Mucosa of stomach (tissue), 1 donor: ENCODE results near the gene C19orf44.

ENCODE experiments used
- H3K27me3 ChIP-seq: one replicate; pipeline ENCODE4 v1.7.0; 2013; ENCODE audit warnings: mild to moderate bottlenecking, low read length; ENCODE audit not compliant: control insufficient read depth, insufficient read depth
- H3K36me3 ChIP-seq: one replicate; pipeline ENCODE4 v1.7.0; 2013; ENCODE audit warnings: low read length; ENCODE audit not compliant: control insufficient read depth, insufficient read depth
- H3K4me1 ChIP-seq: one replicate; pipeline ENCODE4 v1.7.0; 2013; ENCODE audit warnings: mild to moderate bottlenecking, low read length; ENCODE audit not compliant: control insufficient read depth, insufficient read depth
- H3K4me3 ChIP-seq: one replicate; pipeline ENCODE4 v1.7.0; 2013; ENCODE audit warnings: low read length
- H3K9ac ChIP-seq: one replicate; pipeline ENCODE4 v1.7.0; 2013; ENCODE audit warnings: mild to moderate bottlenecking, low read length, moderate library complexity
- H3K9me3 ChIP-seq: one replicate; pipeline ENCODE4 v1.7.0; 2013; ENCODE audit warnings: mild to moderate bottlenecking, low read length, moderate library complexity; ENCODE audit not compliant: control insufficient read depth
- donor health status: Pancreatic carcinoma.

C19orf44 gene

DNA sequence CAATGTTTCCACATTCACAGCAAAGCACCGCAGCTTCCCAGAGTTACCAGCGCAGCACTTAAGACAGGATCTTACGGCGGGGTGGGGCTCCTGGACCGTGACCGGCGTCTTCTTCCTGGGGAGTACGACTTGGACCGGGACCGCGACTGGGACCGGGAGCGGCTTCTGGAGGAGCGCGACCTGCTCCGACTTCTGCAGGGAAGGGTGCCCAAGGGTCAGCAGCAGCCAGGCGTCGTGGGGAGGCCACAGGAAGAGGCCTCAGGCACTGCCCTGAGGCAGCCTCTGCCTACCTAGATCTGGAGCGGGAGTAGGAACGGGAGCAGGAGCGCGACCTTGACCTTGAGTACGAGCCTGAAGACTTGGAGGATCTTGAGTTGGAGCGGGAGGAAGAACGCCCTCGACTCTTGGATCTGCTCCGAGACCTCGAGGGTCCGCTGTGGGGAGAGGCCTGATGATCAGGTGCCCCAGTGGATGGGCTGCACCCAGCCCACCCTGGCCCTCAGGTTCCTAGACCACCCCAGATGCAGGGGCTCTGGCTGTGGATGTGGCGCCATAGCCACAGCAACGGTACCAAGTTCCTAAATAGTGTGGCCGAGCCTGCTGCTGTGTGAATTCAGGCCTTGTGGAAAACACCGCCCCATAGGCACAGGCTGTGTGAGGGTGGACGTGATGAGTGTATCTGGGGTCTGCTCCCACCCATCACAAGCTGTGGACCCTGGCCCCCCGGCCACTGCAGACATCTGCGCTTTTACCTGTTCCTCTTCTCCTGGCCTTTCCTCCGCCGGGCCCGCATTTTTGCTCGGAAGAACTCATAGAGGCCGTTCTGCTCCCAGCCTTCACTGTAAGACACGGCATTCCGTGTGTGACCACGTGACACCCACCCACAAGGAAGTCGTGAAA is 24.1 kb downstream of the C19orf44 start:
- H3K27me3 ChIP-seq, result no peaks in the 10 kb centered on the region
- H3K9me3 ChIP-seq, result no peaks in the 10 kb centered on the region
- no peak overlapping the region for H3K9ac ChIP-seq
- H3K36me3 ChIP-seq, result peaks cover 25% of the 10 kb centered on the region
- H3K4me3 ChIP-seq, result no peak overlapping the region
- H3K4me1 ChIP-seq, result no peaks in the 10 kb centered on the region

DNA sequence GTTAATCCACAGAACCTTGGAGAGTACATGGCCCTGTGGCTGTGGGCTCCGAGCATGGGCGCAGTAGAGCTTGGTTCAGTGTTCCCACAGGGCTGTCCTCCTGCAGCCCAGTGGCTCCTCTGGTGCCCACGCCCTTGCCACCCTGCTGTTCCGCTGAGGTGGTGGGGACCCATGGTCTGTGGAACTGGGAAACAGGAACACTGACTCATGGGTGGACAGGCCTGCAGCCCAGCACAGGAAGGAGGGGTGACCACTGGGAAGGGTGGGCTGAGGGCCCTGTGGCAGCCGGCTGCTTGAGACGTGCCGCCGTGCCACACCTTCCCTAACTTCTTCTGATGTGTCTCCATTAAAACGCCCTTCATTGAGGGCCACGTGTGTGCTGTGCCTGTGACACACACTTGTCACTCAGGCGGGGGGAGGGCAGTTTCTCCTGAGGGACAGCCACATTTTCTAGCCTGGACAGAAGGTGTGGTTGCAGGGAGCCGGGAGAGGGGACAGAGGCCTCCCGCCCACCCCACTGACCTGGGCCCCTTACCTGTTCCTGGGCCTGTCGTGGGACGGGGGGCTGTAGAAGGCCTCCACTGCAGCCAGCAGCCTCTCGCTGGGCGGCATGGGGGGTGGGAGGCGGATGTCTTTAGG is 24.9 kb downstream of the C19orf44 start:
- Histone ChIP-seq H3K4me1 (no peaks in the 10 kb centered on the region), H3K4me3 (no peak overlapping the region), H3K9ac (no peak overlapping the region), H3K9me3 (no peaks in the 10 kb centered on the region), H3K36me3 (peaks cover 25% of the 10 kb centered on the region), H3K27me3 (no peaks in the 10 kb centered on the region)

DNA sequence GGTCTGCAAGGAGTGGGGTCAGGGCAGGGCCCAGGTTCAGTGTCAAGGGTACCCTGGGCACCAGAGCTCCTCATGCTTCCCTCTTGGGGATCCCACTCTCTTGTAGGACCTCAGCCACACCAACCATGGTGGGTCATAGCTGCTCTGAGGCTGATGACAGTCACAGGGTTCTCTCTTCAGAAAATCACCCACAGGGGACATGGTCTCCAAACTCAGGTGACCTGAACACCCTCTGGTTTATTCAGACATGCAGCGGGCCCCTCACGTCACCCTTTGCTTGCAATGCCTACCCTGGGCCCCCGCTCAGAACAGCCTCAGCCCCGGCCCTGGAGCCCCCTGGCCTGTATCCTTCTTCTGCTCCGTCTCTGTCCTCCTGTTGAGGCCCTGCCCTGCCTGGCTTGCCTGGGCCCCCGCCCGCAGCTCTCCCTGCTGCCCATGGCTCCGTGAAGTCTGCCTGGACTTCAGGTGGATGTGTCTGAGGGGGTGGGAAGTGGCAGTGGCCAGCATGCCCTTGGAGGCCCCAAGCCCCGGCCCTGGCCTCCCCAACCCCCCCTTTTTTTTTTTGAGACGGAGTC is 25.6 kb downstream of the C19orf44 start:
- Histone ChIP-seq H3K36me3 (peaks cover 25% of the 10 kb centered on the region), H3K9me3 (no peaks in the 10 kb centered on the region)

DNA sequence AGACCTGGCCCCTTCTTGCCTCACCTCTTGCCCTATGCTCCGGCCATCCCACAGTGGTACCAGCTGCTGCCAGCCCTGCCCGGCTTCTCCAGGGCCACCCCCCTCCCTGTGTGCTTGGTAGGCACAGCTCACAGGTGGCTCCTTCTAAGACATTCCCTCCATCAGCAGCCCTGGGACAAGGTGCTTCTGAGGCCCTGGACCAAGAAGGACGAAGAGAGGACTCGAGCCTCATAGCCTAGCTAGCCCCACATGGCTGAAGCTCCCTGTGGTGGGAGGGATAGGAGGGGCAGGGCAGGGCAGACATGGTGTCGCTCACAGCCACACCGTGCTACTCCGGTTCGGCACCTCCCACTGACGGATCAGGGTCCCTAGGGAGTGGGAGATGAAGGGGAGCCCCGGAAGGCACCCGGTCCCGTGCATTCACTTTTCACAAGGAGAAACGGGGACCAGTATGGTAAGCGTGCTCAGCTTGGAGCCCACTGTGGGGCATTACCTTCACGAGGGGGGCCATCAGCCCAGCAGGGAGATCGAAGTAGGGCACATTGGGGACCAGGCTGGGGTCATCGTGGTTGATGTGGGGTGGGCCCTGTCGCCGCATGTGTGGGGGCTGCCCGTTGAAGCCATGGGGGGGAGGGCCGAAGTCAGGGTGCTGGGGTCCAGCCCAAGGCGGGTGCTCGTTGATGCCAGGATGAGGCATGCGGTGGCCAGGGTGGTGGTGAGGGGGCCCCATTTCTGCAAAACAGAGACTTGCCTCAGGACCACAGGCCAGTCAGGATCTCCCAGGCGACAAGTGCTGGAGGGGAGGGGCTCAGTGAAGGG is 26.6 kb downstream of the C19orf44 start:
- no peaks in the 10 kb centered on the region for H3K9me3 ChIP-seq
- no peak overlapping the region for H3K9ac ChIP-seq
- no peak overlapping the region for H3K4me3 ChIP-seq
- peaks cover 28% of the 10 kb centered on the region for H3K36me3 ChIP-seq
- no peaks in the 10 kb centered on the region for H3K27me3 ChIP-seq
- no peaks in the 10 kb centered on the region for H3K4me1 ChIP-seq

More for the DNA sequence above, 25.6 kb downstream of the C19orf44 start:
- no peak overlapping the region for H3K4me3 ChIP-seq
- no peaks in the 10 kb centered on the region for H3K27me3 ChIP-seq
- H3K4me1 ChIP-seq, result no peaks in the 10 kb centered on the region
- no peak overlapping the region for H3K9ac ChIP-seq

DNA sequence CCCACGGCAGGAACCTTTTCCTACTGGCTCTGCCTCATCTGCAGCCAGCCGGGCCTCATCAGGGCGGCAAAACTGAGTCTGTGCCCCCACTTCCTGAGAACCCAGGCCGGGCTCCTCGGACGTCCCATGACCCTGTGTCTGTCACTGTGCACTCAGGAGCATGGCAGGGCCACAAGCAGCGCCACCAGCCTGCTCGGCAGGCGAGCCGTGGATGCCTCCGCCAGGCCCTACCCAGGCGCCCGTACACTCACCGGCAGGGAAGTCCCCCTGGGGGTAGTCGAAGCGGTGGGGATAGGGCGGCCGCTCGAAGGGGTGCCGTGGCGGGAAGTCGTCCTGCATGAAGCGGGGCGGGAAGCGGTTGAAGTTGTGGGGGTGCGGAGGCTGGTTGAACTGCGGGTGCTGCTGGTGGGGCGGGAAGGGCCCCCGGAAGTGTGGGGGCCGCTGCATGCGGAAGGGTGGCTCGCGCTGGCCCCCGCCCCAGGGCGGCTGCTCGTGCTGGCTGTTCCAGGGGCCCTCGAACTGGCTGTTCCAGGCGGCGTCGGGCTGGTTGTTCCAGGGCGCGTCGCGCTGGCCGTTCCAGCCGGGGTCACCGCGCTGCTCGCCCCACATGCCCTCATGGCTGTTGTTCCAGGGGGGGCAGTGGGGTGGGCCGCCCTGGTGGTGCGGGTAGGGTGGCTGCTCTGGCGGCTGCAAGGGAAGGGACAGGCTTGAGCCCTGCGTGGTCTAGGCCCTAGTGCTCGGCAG is 29.0 kb downstream of the C19orf44 start:
- Histone ChIP-seq H3K4me1 (no peaks in the 10 kb centered on the region), H3K9me3 (no peaks in the 10 kb centered on the region), H3K27me3 (no peaks in the 10 kb centered on the region), H3K9ac (no peak overlapping the region), H3K36me3 (peaks cover 37% of the 10 kb centered on the region), H3K4me3 (no peak overlapping the region)

DNA sequence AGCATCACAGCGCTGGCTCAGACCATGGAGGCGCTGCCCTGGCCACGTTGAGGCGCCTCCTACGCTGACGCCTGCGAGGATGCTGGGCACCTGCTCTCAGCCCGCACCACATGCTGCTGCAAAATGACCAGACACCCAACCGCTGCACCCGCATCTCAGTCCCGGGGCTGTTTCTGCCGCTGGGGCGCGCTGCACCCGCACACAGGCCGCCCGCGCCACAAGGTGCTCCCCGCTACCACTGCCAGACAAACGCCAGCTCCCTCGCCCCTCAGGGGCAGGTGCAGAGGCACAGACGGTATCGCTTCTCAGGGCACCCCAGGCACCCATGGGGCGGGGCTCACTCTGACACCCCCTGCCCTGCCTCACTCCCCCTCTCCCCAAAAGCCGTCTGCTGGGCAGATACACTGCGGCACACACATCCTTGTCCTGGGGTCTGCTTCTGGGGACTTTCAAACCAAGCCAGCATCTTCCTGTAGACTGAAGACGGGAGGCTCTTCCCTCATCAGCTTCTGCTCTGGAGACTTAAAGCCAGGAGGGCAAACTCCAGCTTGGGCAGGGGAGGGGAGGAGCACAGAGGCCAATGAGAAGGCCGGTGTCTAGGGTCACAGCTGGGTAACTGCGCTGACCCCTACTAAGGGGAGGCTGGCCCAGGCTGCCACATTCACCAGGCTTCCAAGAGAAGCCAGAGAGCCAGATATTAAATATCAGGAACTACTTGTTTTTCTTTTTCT is 29.7 kb downstream of the C19orf44 start:
- Histone ChIP-seq H3K9me3 (no peaks in the 10 kb centered on the region), H3K27me3 (no peaks in the 10 kb centered on the region), H3K4me1 (no peaks in the 10 kb centered on the region), H3K9ac (no peak overlapping the region), H3K36me3 (peaks cover 39% of the 10 kb centered on the region), H3K4me3 (no peak overlapping the region)

DNA sequence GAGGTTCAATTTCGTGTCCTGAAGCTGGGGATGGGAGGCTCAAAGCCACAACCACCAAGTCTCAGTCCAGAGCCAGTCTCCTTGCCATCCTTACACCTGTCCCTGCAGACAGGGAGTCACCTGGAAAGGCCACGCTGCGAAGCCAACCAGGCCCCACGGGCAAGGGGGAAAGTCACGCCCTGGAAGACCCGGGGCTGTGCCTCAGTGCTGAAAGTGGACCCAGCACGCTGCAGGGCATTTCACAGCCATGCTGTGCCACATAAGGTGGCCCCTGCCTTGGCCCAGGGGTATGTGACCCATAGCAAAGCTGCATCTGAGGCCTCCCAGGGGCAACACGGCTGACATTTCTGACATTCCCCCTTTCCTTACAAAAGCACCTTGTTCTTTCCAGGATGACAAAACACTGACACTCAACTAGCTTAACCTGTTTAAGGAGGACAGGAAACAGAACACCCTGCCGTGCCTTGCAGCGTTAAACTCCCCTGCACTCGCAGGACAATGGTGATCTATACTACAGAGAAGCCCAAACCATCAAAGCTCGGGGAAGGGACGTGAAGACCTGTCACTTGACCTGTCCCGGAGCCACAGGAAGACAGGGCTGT is 31.2 kb downstream of the C19orf44 start:
- no peak overlapping the region for H3K4me3 ChIP-seq
- peaks cover 38% of the 10 kb centered on the region for H3K36me3 ChIP-seq
- H3K4me1 ChIP-seq, result no peaks in the 10 kb centered on the region
- no peaks in the 10 kb centered on the region for H3K9me3 ChIP-seq
- H3K9ac ChIP-seq, result no peak overlapping the region
- no peaks in the 10 kb centered on the region for H3K27me3 ChIP-seq

DNA sequence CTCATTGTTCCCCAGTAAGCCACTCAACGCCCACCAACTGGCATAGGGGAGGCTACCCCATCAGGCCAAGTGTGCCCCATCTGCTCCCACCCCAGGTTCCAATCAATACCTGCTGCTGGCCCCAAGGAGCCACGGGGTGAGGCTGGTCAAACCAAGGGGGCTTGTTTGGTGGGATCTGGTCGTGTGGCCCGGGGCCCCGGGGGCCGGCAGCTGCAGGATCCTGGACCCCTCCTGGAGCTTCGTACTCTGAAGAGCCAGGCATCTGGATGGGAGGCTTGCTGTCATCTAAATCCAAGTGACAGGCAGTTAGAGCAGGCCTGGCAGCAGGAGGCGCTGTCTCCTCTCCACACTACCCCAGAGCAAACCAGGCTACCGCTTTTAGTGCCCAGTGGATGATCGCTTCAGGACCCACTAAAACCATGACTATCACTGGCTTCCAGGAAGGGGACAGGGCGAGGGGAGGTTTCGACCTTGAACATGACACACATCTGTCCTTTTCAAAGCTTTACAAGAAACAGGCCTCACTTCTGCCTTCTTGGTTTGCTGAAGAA is 31.9 kb downstream of the C19orf44 start:
- no peak overlapping the region for H3K4me3 ChIP-seq
- H3K4me1 ChIP-seq, result no peaks in the 10 kb centered on the region
- H3K9me3 ChIP-seq, result no peaks in the 10 kb centered on the region
- H3K27me3 ChIP-seq, result no peaks in the 10 kb centered on the region
- no peak overlapping the region for H3K9ac ChIP-seq
- H3K36me3 ChIP-seq, result peaks cover 35% of the 10 kb centered on the region

DNA sequence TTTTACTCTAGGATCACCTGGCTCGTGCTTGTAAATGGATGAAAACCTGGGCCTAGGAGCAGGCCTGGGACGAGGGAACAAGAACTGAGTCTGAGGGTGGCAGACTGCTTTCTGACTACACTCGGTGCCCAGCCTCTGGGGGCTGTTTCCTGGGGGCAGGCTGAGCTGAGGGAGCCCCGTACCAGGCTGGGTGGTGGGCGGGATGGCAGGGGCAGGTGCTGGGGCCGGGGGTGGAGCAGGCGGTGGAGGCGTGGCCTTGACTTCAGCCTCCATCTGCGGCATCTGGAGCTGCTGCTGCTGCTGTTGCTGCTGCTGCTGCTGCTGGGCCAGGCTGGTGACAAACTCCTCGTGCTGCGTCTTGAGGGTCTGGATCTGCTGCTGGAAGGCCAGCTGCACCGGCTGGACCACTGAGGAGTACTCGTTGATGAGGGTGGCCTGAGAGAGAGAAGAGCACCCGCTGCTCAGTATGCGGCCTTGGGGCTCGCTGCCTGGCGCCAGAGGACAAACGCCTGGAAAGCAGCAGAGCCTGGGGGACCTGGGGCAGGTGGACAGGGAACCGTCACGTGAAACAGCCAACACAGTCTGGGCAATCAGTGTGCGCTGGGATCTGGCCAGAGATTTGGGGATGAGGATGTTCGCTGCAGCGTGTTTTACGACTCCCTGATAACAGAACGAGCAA is 33.4 kb downstream of the C19orf44 start:
- H3K9me3 ChIP-seq, result no peaks in the 10 kb centered on the region
- no peak overlapping the region for H3K9ac ChIP-seq
- H3K27me3 ChIP-seq, result no peaks in the 10 kb centered on the region
- H3K36me3 ChIP-seq, result peaks cover 26% of the 10 kb centered on the region
- no peak overlapping the region for H3K4me3 ChIP-seq
- no peaks in the 10 kb centered on the region for H3K4me1 ChIP-seq
